WTC11 (cell line): ENCODE measurements around the gene SLC66A2. TPM values are rescaled to one million over a fixed set of nuclear protein-coding genes. Genes with fewer than 3 reads are reported as not detected.

ENCODE experiments used
- ATAC-seq: fragments of 200-7000 bp; cut with Tn5 transposase; 2 replicates; pipeline ENCODE4 v1.10.0; 2021; ENCODE audit warnings: mild to moderate bottlenecking, moderate library complexity
- CTCF ChIA-PET: fragments of 300-600 bp; sonication (Branson Sonifier 250); formaldehyde crosslinking; loops from one replicate; lab custom pipeline; 2021; ENCODE audit warnings: antibody characterized with exemption; lab: Charles Lee
- POLR2A ChIA-PET: fragments of 350-600 bp; sonication (Branson Sonifier 250); formaldehyde crosslinking; loops from one replicate; lab custom pipeline; 2021; ENCODE audit warnings: antibody characterized with exemption; lab: Charles Lee
- DNase-seq: peaks from one replicate; pipeline ENCODE4 v3.0.0; 2021; ENCODE audit warnings: low spot score
- H3K27ac Mint-ChIP-seq: 2 replicates; pipeline ENCODE4 v1.8.0; 2021; ENCODE audit warnings: mixed read lengths
- H3K27me3 Mint-ChIP-seq: 2 replicates; pipeline ENCODE4 v1.8.0; 2021; ENCODE audit warnings: low read depth, mild to moderate bottlenecking, moderate library complexity, mixed read lengths
- H3K36me3 Mint-ChIP-seq: 2 replicates; pipeline ENCODE4 v1.8.0; 2021; ENCODE audit warnings: mixed read lengths
- H3K4me1 Mint-ChIP-seq: 2 replicates; pipeline ENCODE4 v1.8.0; 2022; ENCODE audit warnings: mixed read lengths
- H3K4me3 Mint-ChIP-seq: 2 replicates; pipeline ENCODE4 v1.8.0; 2021; ENCODE audit warnings: mild to moderate bottlenecking, moderate library complexity, mixed read lengths
- H3K9me3 Mint-ChIP-seq: 2 replicates; pipeline ENCODE4 v1.8.0; 2021; ENCODE audit warnings: mixed read lengths
- CBFB ChIP-seq: sonication (generic); formaldehyde crosslinking; IDR thresholded peaks from 2 replicates; pipeline ENCODE4 v1.8.1; 2022; ENCODE audit warnings: mild to moderate bottlenecking, low read depth, missing genetic modification reagents
- CREB1 ChIP-seq: sonication (generic); formaldehyde crosslinking; IDR thresholded peaks from 2 replicates; pipeline ENCODE4 v1.8.0; 2023; ENCODE audit warnings: mild to moderate bottlenecking, missing genetic modification reagents
- CTCF ChIP-seq: fragments of 200-600 bp; IDR thresholded peaks from 2 replicates; pipeline ENCODE4 v1.8.0; 2022; ENCODE audit warnings: antibody characterized with exemption
- ELF4 ChIP-seq: sonication (generic); formaldehyde crosslinking; IDR thresholded peaks from 2 replicates; pipeline ENCODE4 v1.8.1; 2022; ENCODE audit warnings: low read depth, mild to moderate bottlenecking, moderate library complexity, missing genetic modification reagents
- EMX1 ChIP-seq: fragments of 250-450 bp; sonication (Bioruptor Pico); IDR thresholded peaks from 2 replicates; pipeline ENCODE4 v1.8.0; 2021; ENCODE audit warnings: mild to moderate bottlenecking
- ETV6 ChIP-seq: sonication (generic); formaldehyde crosslinking; IDR thresholded peaks from 2 replicates; pipeline ENCODE4 v1.8.1; 2022; ENCODE audit warnings: mild to moderate bottlenecking, missing genetic modification reagents
- FOXP4 ChIP-seq: sonication (generic); formaldehyde crosslinking; IDR thresholded peaks from 2 replicates; pipeline ENCODE4 v1.8.0; 2022; ENCODE audit warnings: mild to moderate bottlenecking, missing genetic modification reagents
- IRF1 ChIP-seq: sonication (generic); formaldehyde crosslinking; IDR thresholded peaks from 2 replicates; pipeline ENCODE4 v1.8.0; 2023; ENCODE audit warnings: missing genetic modification reagents
- JUN ChIP-seq: sonication (generic); formaldehyde crosslinking; IDR thresholded peaks from 2 replicates; pipeline ENCODE4 v1.8.0; 2023; ENCODE audit warnings: mild to moderate bottlenecking, missing genetic modification reagents
- MYBL2 ChIP-seq: sonication (generic); formaldehyde crosslinking; IDR thresholded peaks from 2 replicates; pipeline ENCODE4 v1.8.1; 2023; ENCODE audit warnings: mild to moderate bottlenecking, moderate library complexity, missing genetic modification reagents
- NR1H2 ChIP-seq: sonication (generic); formaldehyde crosslinking; IDR thresholded peaks from 2 replicates; pipeline ENCODE4 v1.9.0; 2021; ENCODE audit warnings: mild to moderate bottlenecking, moderate library complexity, missing genetic modification reagents
- NR2C2 ChIP-seq: sonication (generic); formaldehyde crosslinking; IDR thresholded peaks from 2 replicates; pipeline ENCODE4 v1.8.0; 2022; ENCODE audit warnings: mild to moderate bottlenecking, missing genetic modification reagents
- RELA ChIP-seq: sonication (generic); formaldehyde crosslinking; IDR thresholded peaks from 2 replicates; pipeline ENCODE4 v1.8.1; 2022; ENCODE audit warnings: missing genetic modification reagents, mild to moderate bottlenecking, borderline replicate concordance
- SOX15 ChIP-seq: fragments of 250-450 bp; sonication (Bioruptor Pico); IDR thresholded peaks from 2 replicates; pipeline ENCODE4 v1.9.0; 2021; ENCODE audit warnings: mild to moderate bottlenecking
- ZNF121 ChIP-seq: sonication (generic); formaldehyde crosslinking; IDR thresholded peaks from 2 replicates; pipeline ENCODE4 v1.8.0; 2023; ENCODE audit warnings: missing genetic modification reagents
- ZNF219 ChIP-seq: sonication (generic); formaldehyde crosslinking; IDR thresholded peaks from 2 replicates; pipeline ENCODE4 v1.8.0; 2023; ENCODE audit warnings: missing genetic modification reagents, mild to moderate bottlenecking, borderline replicate concordance
- ZNF423 ChIP-seq: fragments of 250-450 bp; sonication (Bioruptor Pico); IDR thresholded peaks from 2 replicates; pipeline ENCODE4 v2.1.2; 2022; ENCODE audit warnings: mild to moderate bottlenecking, moderate library complexity
- total RNA-seq: library from RNA; stranded (reverse); gene quantifications from 3 replicates; pipeline ENCODE4 v1.2.3, GENCODE V29; 2021
- TF ChIP-seq, protein P1 (sequence below): sonication (generic); formaldehyde crosslinking; IDR thresholded peaks from 2 replicates; pipeline ENCODE4 v1.8.1; 2023; ENCODE audit warnings: mild to moderate bottlenecking, moderate library complexity, missing genetic modification reagents
- TF ChIP-seq, protein P2 (sequence below): sonication (generic); formaldehyde crosslinking; IDR thresholded peaks from 2 replicates; pipeline ENCODE4 v1.8.1; 2022; ENCODE audit warnings: missing genetic modification reagents, borderline replicate concordance
- TF ChIP-seq, protein P3 (sequence below): sonication (generic); formaldehyde crosslinking; IDR thresholded peaks from 2 replicates; pipeline ENCODE4 v1.8.0; 2022; ENCODE audit warnings: mild to moderate bottlenecking, missing genetic modification reagents
- TF ChIP-seq, protein P4 (sequence below): sonication (generic); formaldehyde crosslinking; IDR thresholded peaks from 2 replicates; pipeline ENCODE4 v1.8.1; 2022; ENCODE audit warnings: low read depth, missing genetic modification reagents, borderline replicate concordance
- TF ChIP-seq, protein P5 (sequence below): sonication (generic); formaldehyde crosslinking; IDR thresholded peaks from 2 replicates; pipeline ENCODE4 v1.8.1; 2023; ENCODE audit warnings: mild to moderate bottlenecking, missing genetic modification reagents

Gene SLC66A2
- total RNA-seq, 1 experiment from 2014 or later: 20.9 TPM

- Mint-ChIP-seq H3K27ac (no peak overlapping the region), H3K36me3 (peaks cover 34% of the 10 kb centered on the region), H3K9me3 (peaks cover 46% of the 10 kb centered on the region), H3K4me3 (no peak overlapping the region), H3K27me3 (peaks cover 28% of the 10 kb centered on the region), H3K4me1 (no peaks in the 10 kb centered on the region)
- DNase-seq: no peak
- no peak for ATAC-seq
- ChIA-PET CTCF (no interaction called here), POLR2A (no interaction called here)
- TF ChIP-seq ZNF121: no peak
- no peak for TF ChIP-seq CBFB (CRISPR knock-in tag)
- TF ChIP-seq ZNF219: no peak
- no peak for TF ChIP-seq NR1H2
- TF ChIP-seq SOX15 (CRISPR knock-in tag): no peak
- no peak for TF ChIP-seq CTCF
- no peak for TF ChIP-seq RELA (CRISPR knock-in tag)
- no peak for TF ChIP-seq ETV6 (CRISPR knock-in tag)
- no peak for TF ChIP-seq CREB1 (CRISPR knock-in tag)
- no peak for TF ChIP-seq FOXP4
- TF ChIP-seq, protein P1, sequence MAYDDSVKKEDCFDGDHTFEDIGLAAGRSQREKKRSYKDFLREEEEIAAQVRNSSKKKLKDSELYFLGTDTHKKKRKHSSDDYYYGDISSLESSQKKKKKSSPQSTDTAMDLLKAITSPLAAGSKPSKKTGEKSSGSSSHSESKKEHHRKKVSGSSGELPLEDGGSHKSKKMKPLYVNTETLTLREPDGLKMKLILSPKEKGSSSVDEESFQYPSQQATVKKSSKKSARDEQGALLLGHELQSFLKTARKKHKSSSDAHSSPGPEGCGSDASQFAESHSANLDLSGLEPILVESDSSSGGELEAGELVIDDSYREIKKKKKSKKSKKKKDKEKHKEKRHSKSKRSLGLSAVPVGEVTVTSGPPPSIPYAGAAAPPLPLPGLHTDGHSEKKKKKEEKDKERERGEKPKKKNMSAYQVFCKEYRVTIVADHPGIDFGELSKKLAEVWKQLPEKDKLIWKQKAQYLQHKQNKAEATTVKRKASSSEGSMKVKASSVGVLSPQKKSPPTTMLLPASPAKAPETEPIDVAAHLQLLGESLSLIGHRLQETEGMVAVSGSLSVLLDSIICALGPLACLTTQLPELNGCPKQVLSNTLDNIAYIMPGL (CRISPR knock-in tag): no peak
These were observed 63.4 kb downstream of the SLC66A2 start for GRCh38 chr18:79888016-79888415.

- POLR2A ChIA-PET: no interaction called here
- Mint-ChIP-seq H3K27ac (no peak overlapping the region), H3K9me3 (peaks cover 40% of the 10 kb centered on the region), H3K36me3 (peaks cover 29% of the 10 kb centered on the region), H3K27me3 (peaks cover 22% of the 10 kb centered on the region), H3K4me3 (no peak overlapping the region), H3K4me1 (no peaks in the 10 kb centered on the region)
- ATAC-seq (no peak), DNase-seq (no peak)
- CTCF ChIA-PET: no interaction called here
- TF ChIP-seq, protein P2, sequence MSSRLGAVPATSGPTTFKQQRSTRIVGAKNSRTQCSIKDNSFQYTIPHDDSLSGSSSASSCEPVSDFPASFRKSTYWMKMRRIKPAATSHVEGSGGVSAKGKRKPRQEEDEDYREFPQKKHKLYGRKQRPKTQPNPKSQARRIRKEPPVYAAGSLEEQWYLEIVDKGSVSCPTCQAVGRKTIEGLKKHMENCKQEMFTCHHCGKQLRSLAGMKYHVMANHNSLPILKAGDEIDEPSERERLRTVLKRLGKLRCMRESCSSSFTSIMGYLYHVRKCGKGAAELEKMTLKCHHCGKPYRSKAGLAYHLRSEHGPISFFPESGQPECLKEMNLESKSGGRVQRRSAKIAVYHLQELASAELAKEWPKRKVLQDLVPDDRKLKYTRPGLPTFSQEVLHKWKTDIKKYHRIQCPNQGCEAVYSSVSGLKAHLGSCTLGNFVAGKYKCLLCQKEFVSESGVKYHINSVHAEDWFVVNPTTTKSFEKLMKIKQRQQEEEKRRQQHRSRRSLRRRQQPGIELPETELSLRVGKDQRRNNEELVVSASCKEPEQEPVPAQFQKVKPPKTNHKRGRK (CRISPR knock-in tag): no peak
- TF ChIP-seq JUN (CRISPR knock-in tag) (no peak), ZNF423 (no peak), IRF1 (CRISPR knock-in tag) (no peak), NR2C2 (CRISPR knock-in tag) (no peak), EMX1 (CRISPR knock-in tag) (no peak), MYBL2 (CRISPR knock-in tag) (no peak), ELF4 (CRISPR knock-in tag) (no peak)
- TF ChIP-seq, protein P3, sequence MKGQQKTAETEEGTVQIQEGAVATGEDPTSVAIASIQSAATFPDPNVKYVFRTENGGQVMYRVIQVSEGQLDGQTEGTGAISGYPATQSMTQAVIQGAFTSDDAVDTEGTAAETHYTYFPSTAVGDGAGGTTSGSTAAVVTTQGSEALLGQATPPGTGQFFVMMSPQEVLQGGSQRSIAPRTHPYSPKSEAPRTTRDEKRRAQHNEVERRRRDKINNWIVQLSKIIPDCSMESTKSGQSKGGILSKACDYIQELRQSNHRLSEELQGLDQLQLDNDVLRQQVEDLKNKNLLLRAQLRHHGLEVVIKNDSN: no peak
- TF ChIP-seq, protein P4, sequence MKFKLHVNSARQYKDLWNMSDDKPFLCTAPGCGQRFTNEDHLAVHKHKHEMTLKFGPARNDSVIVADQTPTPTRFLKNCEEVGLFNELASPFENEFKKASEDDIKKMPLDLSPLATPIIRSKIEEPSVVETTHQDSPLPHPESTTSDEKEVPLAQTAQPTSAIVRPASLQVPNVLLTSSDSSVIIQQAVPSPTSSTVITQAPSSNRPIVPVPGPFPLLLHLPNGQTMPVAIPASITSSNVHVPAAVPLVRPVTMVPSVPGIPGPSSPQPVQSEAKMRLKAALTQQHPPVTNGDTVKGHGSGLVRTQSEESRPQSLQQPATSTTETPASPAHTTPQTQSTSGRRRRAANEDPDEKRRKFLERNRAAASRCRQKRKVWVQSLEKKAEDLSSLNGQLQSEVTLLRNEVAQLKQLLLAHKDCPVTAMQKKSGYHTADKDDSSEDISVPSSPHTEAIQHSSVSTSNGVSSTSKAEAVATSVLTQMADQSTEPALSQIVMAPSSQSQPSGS: no peak
- TF ChIP-seq, protein P5, sequence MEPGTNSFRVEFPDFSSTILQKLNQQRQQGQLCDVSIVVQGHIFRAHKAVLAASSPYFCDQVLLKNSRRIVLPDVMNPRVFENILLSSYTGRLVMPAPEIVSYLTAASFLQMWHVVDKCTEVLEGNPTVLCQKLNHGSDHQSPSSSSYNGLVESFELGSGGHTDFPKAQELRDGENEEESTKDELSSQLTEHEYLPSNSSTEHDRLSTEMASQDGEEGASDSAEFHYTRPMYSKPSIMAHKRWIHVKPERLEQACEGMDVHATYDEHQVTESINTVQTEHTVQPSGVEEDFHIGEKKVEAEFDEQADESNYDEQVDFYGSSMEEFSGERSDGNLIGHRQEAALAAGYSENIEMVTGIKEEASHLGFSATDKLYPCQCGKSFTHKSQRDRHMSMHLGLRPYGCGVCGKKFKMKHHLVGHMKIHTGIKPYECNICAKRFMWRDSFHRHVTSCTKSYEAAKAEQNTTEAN (CRISPR knock-in tag): no peak
- TF ChIP-seq, protein P1 (CRISPR knock-in tag): no peak
These were observed 64.1 kb downstream of the SLC66A2 start for GRCh38 chr18:79887181-79888000.
